Right atrium auricular region (tissue), 2 donors: ENCODE data around the gene ELL2. TPM values are rescaled to one million over a fixed set of nuclear protein-coding genes. Genes with fewer than 3 reads are reported as not detected.

ENCODE experiments used
- DNase-seq: peaks from one replicate; pipeline ENCODE4 v3.0.0-alpha.2; 2019; ENCODE audit warnings: low spot score
- H3K27ac ChIP-seq, 2 donors: fragments of 200-600 bp; sonication (generic); 1 replicate in 1 of 2; 2 replicates in 1 of 2; pipeline ENCODE4 v1.5.1; 2016 to 2019
- H3K27me3 ChIP-seq, 2 donors: fragments of 200-600 bp; sonication (generic); one replicate each; pipeline versions ENCODE4 v1.5.1 to v1.6.0; 2017 to 2019
- H3K36me3 ChIP-seq: fragments of 200-600 bp; sonication (generic); one replicate; pipeline ENCODE4 v1.5.1; 2016
- H3K4me1 ChIP-seq, 2 donors: fragments of 200-600 bp; sonication (generic); one replicate each; pipeline versions ENCODE4 v1.5.1 to v1.6.0; 2017 to 2019
- H3K4me3 ChIP-seq, 2 donors: fragments of 200-600 bp; sonication (generic); 1 replicate in 1 of 2; 2 replicates in 1 of 2; pipeline ENCODE4 v1.5.1; 2017 to 2019; ENCODE audit warnings: mild to moderate bottlenecking in 1 of 2, moderate library complexity in 1 of 2
- H3K9me3 ChIP-seq, 2 donors: fragments of 200-600 bp; sonication (generic); one replicate each; pipeline ENCODE4 v1.5.1; 2019
- total RNA-seq, 2 donors: library from RNA; depleted of rRNA; stranded (reverse); fragments of >200 nt; gene quantifications; one replicate each; pipeline ENCODE4 v1.1.0, GENCODE V29; 2016
- TF ChIP-seq, protein P1 (sequence below), 2 donors: fragments of 200-600 bp; sonication (generic); IDR thresholded peaks; one replicate each; pipeline ENCODE4 v1.5.1; 2019; ENCODE audit warnings: antibody characterized with exemption in 2 of 2

Gene ELL2
- total RNA-seq, 2 donors from 2014 or later: 28.8 to 29.1 TPM

DNA sequence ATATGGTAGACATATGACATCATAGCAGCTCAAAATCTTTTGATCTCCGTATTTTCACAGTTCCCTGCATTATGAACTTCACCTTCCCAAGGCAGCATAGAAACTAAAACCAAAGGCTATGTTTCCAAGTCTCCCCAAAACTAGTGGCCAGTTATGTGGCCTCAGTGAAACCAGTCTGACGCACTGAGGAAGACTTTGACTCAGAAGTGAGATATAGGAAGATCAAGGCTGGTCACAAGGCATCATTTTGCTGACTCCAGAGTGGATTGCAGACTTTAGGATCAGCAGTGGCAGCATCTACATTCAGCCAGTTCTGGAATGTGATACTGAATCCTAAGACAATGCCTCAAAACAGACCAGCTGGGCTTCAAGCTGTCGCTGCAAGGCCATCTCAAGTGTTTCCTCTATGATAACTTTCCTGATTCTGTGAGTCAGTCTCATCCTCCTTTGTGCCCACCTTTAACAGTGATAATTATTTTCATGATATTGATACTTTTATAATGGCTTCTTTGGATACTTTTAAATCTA, 34.4 kb upstream of the ELL2 start:
- no peaks in the 10 kb centered on the region for H3K27me3 ChIP-seq
- H3K27ac ChIP-seq: no peak overlapping the region
- no peaks in the 10 kb centered on the region for H3K4me1 ChIP-seq
- H3K9me3 ChIP-seq: no peaks in the 10 kb centered on the region
- TF ChIP-seq, protein P1, sequence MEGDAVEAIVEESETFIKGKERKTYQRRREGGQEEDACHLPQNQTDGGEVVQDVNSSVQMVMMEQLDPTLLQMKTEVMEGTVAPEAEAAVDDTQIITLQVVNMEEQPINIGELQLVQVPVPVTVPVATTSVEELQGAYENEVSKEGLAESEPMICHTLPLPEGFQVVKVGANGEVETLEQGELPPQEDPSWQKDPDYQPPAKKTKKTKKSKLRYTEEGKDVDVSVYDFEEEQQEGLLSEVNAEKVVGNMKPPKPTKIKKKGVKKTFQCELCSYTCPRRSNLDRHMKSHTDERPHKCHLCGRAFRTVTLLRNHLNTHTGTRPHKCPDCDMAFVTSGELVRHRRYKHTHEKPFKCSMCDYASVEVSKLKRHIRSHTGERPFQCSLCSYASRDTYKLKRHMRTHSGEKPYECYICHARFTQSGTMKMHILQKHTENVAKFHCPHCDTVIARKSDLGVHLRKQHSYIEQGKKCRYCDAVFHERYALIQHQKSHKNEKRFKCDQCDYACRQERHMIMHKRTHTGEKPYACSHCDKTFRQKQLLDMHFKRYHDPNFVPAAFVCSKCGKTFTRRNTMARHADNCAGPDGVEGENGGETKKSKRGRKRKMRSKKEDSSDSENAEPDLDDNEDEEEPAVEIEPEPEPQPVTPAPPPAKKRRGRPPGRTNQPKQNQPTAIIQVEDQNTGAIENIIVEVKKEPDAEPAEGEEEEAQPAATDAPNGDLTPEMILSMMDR (IDR thresholded peaks at IDR 0.05): no peak
- no peak for DNase-seq
- no peak overlapping the region for H3K4me3 ChIP-seq
- H3K36me3 ChIP-seq: no peaks in the 10 kb centered on the region

- Histone ChIP-seq H3K27ac (no peak overlapping the region), H3K4me3 (no peak overlapping the region), H3K9me3 (no peaks in the 10 kb centered on the region), H3K36me3 (no peaks in the 10 kb centered on the region), H3K27me3 (no peaks in the 10 kb centered on the region), H3K4me1 (no peaks in the 10 kb centered on the region)
- TF ChIP-seq, protein P1 (IDR thresholded peaks at IDR 0.05): no peak
- no peak for DNase-seq
These were observed 32.1 kb upstream of the ELL2 start for GRCh38 chr5:95993776-95994175.

GRCh38 chr5:95993266-95993665, 31.6 kb upstream of the ELL2 start:
- Histone ChIP-seq H3K27ac (no peak overlapping the region), H3K27me3 (no peaks in the 10 kb centered on the region), H3K36me3 (no peaks in the 10 kb centered on the region), H3K9me3 (no peaks in the 10 kb centered on the region), H3K4me1 (no peaks in the 10 kb centered on the region), H3K4me3 (no peak overlapping the region)
- TF ChIP-seq, protein P1 (IDR thresholded peaks at IDR 0.05): no peak
- no peak for DNase-seq

DNA sequence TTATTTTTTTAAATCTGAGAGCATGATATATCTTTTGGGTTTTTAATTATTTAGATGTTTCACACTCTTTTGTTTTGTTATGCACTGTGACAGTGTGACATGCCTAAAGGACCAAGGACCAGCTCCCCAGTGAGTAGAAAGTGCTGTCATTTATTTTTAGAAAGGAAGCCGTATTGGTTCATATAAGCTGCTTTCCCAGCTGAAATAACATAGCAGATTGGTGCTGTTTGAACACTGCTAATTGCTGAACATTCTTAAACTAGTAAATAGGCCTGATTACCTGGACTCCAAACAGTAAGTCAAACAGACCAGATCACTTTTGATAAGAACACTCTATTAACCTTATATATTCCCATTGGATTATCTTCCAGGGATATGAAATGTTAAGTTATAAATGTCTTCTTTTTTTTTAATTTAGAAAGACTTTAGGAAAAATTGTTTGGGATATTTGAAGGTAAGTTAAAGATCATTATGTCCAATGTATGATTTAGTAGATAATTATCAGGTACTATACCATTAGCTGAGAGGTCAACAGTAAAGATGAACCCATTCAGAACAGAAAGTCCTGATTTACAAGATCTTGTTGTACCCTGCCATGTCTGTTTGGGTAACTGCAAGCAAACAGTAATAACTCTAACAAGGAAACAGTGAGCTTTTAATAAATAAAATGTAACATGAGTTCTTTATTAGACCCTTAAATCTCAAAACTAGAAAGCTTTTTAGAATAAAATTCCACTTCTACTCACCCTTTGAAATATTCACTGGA, 27.8 kb upstream of the ELL2 start:
- no peaks in the 10 kb centered on the region for H3K9me3 ChIP-seq
- no peak for DNase-seq
- H3K36me3 ChIP-seq: no peaks in the 10 kb centered on the region
- TF ChIP-seq, protein P1 (IDR thresholded peaks at IDR 0.05): no peak
- H3K4me3 ChIP-seq: no peak overlapping the region
- no peak overlapping the region for H3K27ac ChIP-seq
- H3K27me3 ChIP-seq: no peaks in the 10 kb centered on the region
- H3K4me1 ChIP-seq: no peaks in the 10 kb centered on the region

DNA sequence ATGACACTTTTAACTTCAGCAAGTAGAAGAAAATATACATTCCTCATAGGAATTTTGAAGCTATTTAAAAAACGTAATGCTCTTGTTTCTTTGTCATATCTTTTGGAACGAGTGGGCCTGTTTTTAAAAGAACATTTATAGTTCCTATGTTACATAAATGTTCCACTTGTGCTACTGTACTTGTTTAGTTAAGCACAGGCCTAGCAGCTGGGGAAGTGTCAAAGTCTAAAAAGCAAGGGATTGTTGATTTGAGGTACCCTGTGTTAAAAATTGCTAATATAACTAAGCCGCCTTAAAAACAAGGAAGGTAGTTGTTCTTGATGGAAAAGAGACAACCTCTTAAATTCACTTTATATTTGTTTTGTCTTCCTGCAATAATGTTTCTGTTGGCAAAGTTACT, 27.2 kb upstream of the ELL2 start:
- no peaks in the 10 kb centered on the region for H3K36me3 ChIP-seq
- no peaks in the 10 kb centered on the region for H3K4me1 ChIP-seq
- H3K9me3 ChIP-seq: no peaks in the 10 kb centered on the region
- H3K27me3 ChIP-seq: no peaks in the 10 kb centered on the region
- H3K27ac ChIP-seq: no peak overlapping the region
- no peak overlapping the region for H3K4me3 ChIP-seq
- no peak for DNase-seq
- TF ChIP-seq, protein P1 (IDR thresholded peaks at IDR 0.05): no peak
